GM12878 (cell line): ENCODE data around the gene CDC37. TPM values are rescaled to one million over a fixed set of nuclear protein-coding genes. Genes with fewer than 3 reads are reported as not detected.
A peak's percentile ranks its signal among the peaks of the same experiment; 100 is the strongest.

Experiments used
- ATAC-seq: fragments of 200-7000 bp; cut with Tn5 transposase; 3 replicates; pipeline ENCODE4 v1.9.1; 2020; ENCODE audit warnings: mild to moderate bottlenecking, moderate library complexity
- BruUV-seq: library from RNA; stranded (reverse); fragments of 400-500 nt; replicated peaks from 2 replicates; lab custom pipeline; 2021; lab: Mats Ljungman, UMichigan
- CTCF ChIA-PET: fragments of 300-600 bp; sonication (Branson Sonifier 250); formaldehyde crosslinking; extraction: SDS; loops from one replicate; lab custom pipeline; 2021; ENCODE audit warnings: inconsistent platforms; lab: Yijun Ruan, JAX
- POLR2A ChIA-PET: fragments of 350-600 bp; formaldehyde crosslinking; extraction: SDS; loops from one replicate; lab custom pipeline; 2021; ENCODE audit warnings: inconsistent platforms; lab: Charles Lee
- RAD21 ChIA-PET: fragments of 300-600 bp; sonication (Branson Sonifier 250); formaldehyde crosslinking; loops from one replicate; lab custom pipeline; 2023; ENCODE audit warnings: antibody characterized with exemption; ENCODE audit not compliant: unreplicated experiment; lab: Charles Lee
- SMC1A ChIA-PET: fragments of 300-600 bp; sonication (Branson Sonifier 250); formaldehyde crosslinking; loops from one replicate; lab custom pipeline; 2023; ENCODE audit not compliant: unreplicated experiment, uncharacterized antibody; lab: Charles Lee
- DNase-seq: peaks from one replicate; pipeline ENCODE4 v3.0.0-alpha.2; 2011; ENCODE audit warnings: low read depth, low spot score
- FAIRE-seq: peaks from 3 replicates; lab custom pipeline; 2011; peaks lifted over from hg19 to GRCh38; lab: Jason Lieb, UNC
- H2AFZ ChIP-seq: 2 replicates; pipeline ENCODE4 v1.6.0; 2011; ENCODE audit warnings: low read depth, low read length, control low read depth; ENCODE audit not compliant: control insufficient read depth
- H3K27ac ChIP-seq: 2 replicates; pipeline ENCODE4 v1.5.1; 2011; ENCODE audit warnings: control low read depth; ENCODE audit not compliant: control insufficient read depth, insufficient read depth
- H3K27me3 ChIP-seq, 2 experiments: replicated peaks in 1 of 2; 2 replicates each; pipeline versions ENCODE4 v1.6.0 to v1.6.1; 2011; ENCODE audit warnings: low read length in 1 of 2; ENCODE audit not compliant: control insufficient read depth in 2 of 2, insufficient read depth in 2 of 2
- H3K36me3 ChIP-seq, 2 experiments: 2 replicates each; pipeline ENCODE4 v1.5.1; 2011; ENCODE audit warnings: low read length in 1 of 2; ENCODE audit not compliant: control insufficient read depth in 2 of 2, insufficient read depth in 2 of 2
- H3K4me1 ChIP-seq: 2 replicates; pipeline ENCODE4 v1.6.1; 2011; ENCODE audit warnings: mild to moderate bottlenecking, low read length, moderate library complexity, mixed read lengths; ENCODE audit not compliant: control insufficient read depth, insufficient read depth
- H3K4me2 ChIP-seq: 2 replicates; pipeline ENCODE4 v1.6.0; 2011; ENCODE audit warnings: control low read depth; ENCODE audit not compliant: control insufficient read depth, insufficient read depth
- H3K4me3 ChIP-seq: fragments of 200-600 bp; sonication (generic); 2 replicates; pipeline ENCODE4 v1.5.1; 2016
- H3K79me2 ChIP-seq: 2 replicates; pipeline ENCODE4 v1.6.0; 2011; ENCODE audit warnings: low read length; ENCODE audit not compliant: control insufficient read depth, insufficient read depth
- H3K9ac ChIP-seq: 2 replicates; pipeline ENCODE4 v1.8.0; 2011; ENCODE audit warnings: low read length, control low read depth, mixed read lengths; ENCODE audit not compliant: control insufficient read depth, insufficient read depth
- H3K9me3 ChIP-seq: replicated peaks from 3 replicates; pipeline ENCODE4 v1.5.1; 2011; ENCODE audit warnings: mild to moderate bottlenecking, low read length; ENCODE audit not compliant: control insufficient read depth, insufficient read depth
- H4K20me1 ChIP-seq: 2 replicates; pipeline ENCODE4 v1.6.0; 2011; ENCODE audit not compliant: control insufficient read depth, insufficient read depth
- MLLT1 ChIP-seq: fragments of 450-650 bp; IDR thresholded peaks from 2 replicates; pipeline ENCODE4 v1.6.1; 2016; ENCODE audit warnings: mild to moderate bottlenecking
- WGBS: methylation state at CpG from one replicate; pipeline ENCODE4 v1.1.6; 2016; ENCODE audit warnings: low lambda C conversion rate; ENCODE audit not compliant: insufficient replicate concordance, insufficient coverage; ENCODE audit errors: missing lambda C conversion rate; 5-methylcytosine and 5-hydroxymethylcytosine counted together
- in situ Hi-C: fragments of 300-500 bp; cut with MboI; formaldehyde crosslinking; loops from 9 replicates; pipeline ENCODE4 v1.14.3; 2018; ENCODE audit warnings: mixed read lengths
- intact Hi-C: fragments of 100-400 bp; cut with micrococcal nuclease; formaldehyde crosslinking; loops from one replicate; pipeline ENCODE4 v1.14.2; 2022; ENCODE audit not compliant: unreplicated experiment
- polyA plus RNA-seq, 11 experiments: library from polyadenylated mRNA; depleted of rRNA in 4 of 11; unstranded in 6 of 11; stranded (reverse) in 5 of 11; fragments of >200 nt; fragmentation: Nextera tagmentation in 4 of 11; fragmentation: Illumina TruSeq in 1 of 11; extraction: Ambion mirVana in 4 of 11; extraction: Trizol in 1 of 11; gene quantifications; 1 replicate in 1 of 11; 2 replicates in 10 of 11; pipeline versions ENCODE4 v1.2.1 to v1.2.3, GENCODE V29; 2011 to 2016; ENCODE audit warnings: inconsistent platforms in 2 of 11, missing spikeins in 2 of 11, low read depth in 1 of 11
- total RNA-seq, 4 experiments: library from RNA; depleted of rRNA in 3 of 4; stranded (reverse); fragments of >200 nt in 3 of 4; fragmentation: Illumina TruSeq in 1 of 4; extraction: Trizol in 1 of 4; gene quantifications; 2 replicates each; pipeline versions ENCODE4 v1.2.1 to v1.2.3, GENCODE V29; 2013 to 2021
- TF ChIP-seq, protein P1 (sequence below): IDR thresholded peaks from 2 replicates; pipeline ENCODE4 v1.6.1; 2011; ENCODE audit warnings: borderline replicate concordance, low read depth, mild to moderate bottlenecking, moderate library complexity, low read length; ENCODE audit not compliant: insufficient read depth, poor library complexity, severe bottlenecking

The CDC37 gene
- total and polyA plus RNA-seq, 10 of the 15 experiments (the other 5 are each of a cell fraction or from before 2014, with no cell fraction given) = 4.7 to 265 (median 176) TPM

GRCh38 chr19:10422046-10422461, 18.7 kb upstream of the CDC37 start:
- no peak for FAIRE-seq
- no peak overlapping the region for H3K9ac ChIP-seq
- TF ChIP-seq, protein P1, sequence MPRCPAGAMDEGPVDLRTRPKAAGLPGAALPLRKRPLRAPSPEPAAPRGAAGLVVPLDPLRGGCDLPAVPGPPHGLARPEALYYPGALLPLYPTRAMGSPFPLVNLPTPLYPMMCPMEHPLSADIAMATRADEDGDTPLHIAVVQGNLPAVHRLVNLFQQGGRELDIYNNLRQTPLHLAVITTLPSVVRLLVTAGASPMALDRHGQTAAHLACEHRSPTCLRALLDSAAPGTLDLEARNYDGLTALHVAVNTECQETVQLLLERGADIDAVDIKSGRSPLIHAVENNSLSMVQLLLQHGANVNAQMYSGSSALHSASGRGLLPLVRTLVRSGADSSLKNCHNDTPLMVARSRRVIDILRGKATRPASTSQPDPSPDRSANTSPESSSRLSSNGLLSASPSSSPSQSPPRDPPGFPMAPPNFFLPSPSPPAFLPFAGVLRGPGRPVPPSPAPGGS = peak; percentile 39
- TF ChIP-seq MLLT1 = no peak
- TF ChIP-seq, all 136 proteins: peak for 1
- SMC1A ChIA-PET = interaction anchor here (1.7 to 17.7 kb wide), 2 partner anchors 11 to 15 kb away, joined by 12 to 364 read pairs; partner anchors contain the start of gene CDC37
- intact Hi-C loops (no loop called here), in situ Hi-C loops (no loop called here)
- WGBS = 18% methylated on average over 4 of the region's 4 CpGs
- Histone ChIP-seq H3K4me1 (peaks cover 56% of the 10 kb centered on the region), H3K4me3 (no peak overlapping the region), H3K79me2 (no peaks in the 10 kb centered on the region), H3K27ac (no peak overlapping the region), H3K36me3 (no peaks in the 10 kb centered on the region), H3K27me3 (peaks cover 0 to 17% of the 10 kb centered on the region in 2 experiments; a peak in 3 of 4 replicates), H3K9me3 (no peaks in the 10 kb centered on the region), H3K4me2 (peak overlapping the region; percentile 65; the same call in 1 of the 2 replicates), H4K20me1 (no peaks in the 10 kb centered on the region; the same call in 1 of the 2 replicates), H2AFZ (no peak overlapping the region)
- ATAC-seq = no peak
- RAD21 ChIA-PET = interaction anchor here (0.7 to 10.2 kb wide), 7 partner anchors 8 to 279 kb away, joined by 3 to 209 read pairs (median 3); partner anchors contain the start of genes CDC37 and QTRT1
- no TSS peak for BruUV-seq
- CTCF ChIA-PET = interaction anchor here (1.1 to 28.5 kb wide), 5 partner anchors 3 to 163 kb away, joined by 3 to 1053 read pairs (median 5); partner anchors contain the start of genes CDC37 and PDE4A
- DNase-seq = no peak
- POLR2A ChIA-PET = interaction anchor here (0.5 to 7.8 kb wide), 6 partner anchors 8 to 185 kb away, joined by 3 to 122 read pairs (median 5); partner anchors contain the start of gene CDC37
